ENCODE data around the gene WDR7. TPM values are rescaled to one million over a fixed set of nuclear protein-coding genes. Genes with fewer than 3 reads are reported as not detected.

Gene WDR7
- total and polyA plus RNA-seq, 12 donors, result 3.6 to 64.6 (median 24.2) TPM

GRCh38 chr18:56977309-56977708 lies 326.1 kb downstream of the WDR7 start:
- WGBS, 4 donors, result 67 to 75% (median 70%) methylated on average over 3 of the region's 3 CpGs
- TF ChIP-seq CTCF (IDR thresholded peaks at IDR 0.05) (no peak), POLR2A (IDR thresholded peaks at IDR 0.05) (no peak)
- Histone ChIP-seq H3K36me3 (replicated peaks in 1 of 2) (no peaks in the 10 kb centered on the region), H3K4me1 (replicated peaks in 1 of 2) (no peaks in the 10 kb centered on the region), H3K4me3 (no peak overlapping the region), H3K9me3 (replicated peaks in 1 of 3) (no peaks in the 10 kb centered on the region), H3K27me3 (no peaks in the 10 kb centered on the region), H3K27ac (no peak overlapping the region)
- intact Hi-C loops (cut with DNase I), result no loop called here
- no peak for DNase-seq

DNA sequence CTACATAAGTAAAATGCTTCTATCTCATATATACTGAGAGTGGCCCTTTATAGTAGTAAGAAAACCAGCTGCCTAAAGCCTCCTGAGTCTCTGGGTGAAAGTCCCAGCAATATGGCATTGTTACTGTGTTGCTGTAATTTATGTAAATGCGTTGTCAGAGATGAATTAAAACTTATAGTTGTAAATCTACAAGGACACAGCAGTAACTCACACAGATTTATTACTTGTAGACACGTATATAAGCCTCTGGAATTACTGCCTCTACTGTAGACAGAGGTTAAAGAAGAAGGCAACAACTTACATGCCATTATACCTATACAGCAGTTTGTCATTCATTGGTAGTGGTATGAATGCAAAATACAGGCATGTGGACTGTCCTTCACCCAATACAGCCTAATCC lies 326.6 kb downstream of the WDR7 start:
- Histone ChIP-seq H3K27me3 (no peaks in the 10 kb centered on the region), H3K4me1 (replicated peaks in 1 of 2) (no peaks in the 10 kb centered on the region), H3K9me3 (replicated peaks in 1 of 3) (no peaks in the 10 kb centered on the region), H3K27ac (no peak overlapping the region), H3K4me3 (no peak overlapping the region), H3K36me3 (replicated peaks in 1 of 2) (no peaks in the 10 kb centered on the region)
- DNase-seq, result no peak
- TF ChIP-seq CTCF (IDR thresholded peaks at IDR 0.05) (no peak), POLR2A (IDR thresholded peaks at IDR 0.05) (no peak)
- intact Hi-C loops (cut with DNase I), result no loop called here
- 84 to 88% (median 84%) methylated on average over 2 of the region's 2 CpGs for WGBS, 4 donors

- DNase-seq, result no peak
- no peaks in the 10 kb centered on the region for H3K36me3 ChIP-seq (replicated peaks in 1 of 2)
- WGBS, 4 donors, result 97 to 100% (median 97%) methylated on average over 3 of the region's 3 CpGs
- no peaks in the 10 kb centered on the region for H3K4me1 ChIP-seq (replicated peaks in 1 of 2)
- H3K27ac ChIP-seq, result no peak overlapping the region
- intact Hi-C loops (cut with DNase I), result no loop called here
- H3K27me3 ChIP-seq, result no peaks in the 10 kb centered on the region
- no peak overlapping the region for H3K4me3 ChIP-seq
- peaks cover 0 to 5% (median 0%) of the 10 kb centered on the region in 3 donors for H3K9me3 ChIP-seq (replicated peaks in 1 of 3)
- TF ChIP-seq POLR2A (IDR thresholded peaks at IDR 0.05), result no peak
- TF ChIP-seq CTCF (IDR thresholded peaks at IDR 0.05), result no peak
These were observed 329.0 kb downstream of the WDR7 start for GRCh38 chr18:56980151-56980550.

- no peaks in the 10 kb centered on the region for H3K36me3 ChIP-seq (replicated peaks in 1 of 2)
- TF ChIP-seq POLR2A (IDR thresholded peaks at IDR 0.05), result no peak
- TF ChIP-seq CTCF (IDR thresholded peaks at IDR 0.05), result no peak
- intact Hi-C loops (cut with DNase I), result no loop called here
These were observed 331.6 kb downstream of the WDR7 start for GRCh38 chr18:56982766-56983165.

More at GRCh38 chr18:56982766-56983165, 331.6 kb downstream of the WDR7 start:
- H3K4me3 ChIP-seq, result no peak overlapping the region
- H3K9me3 ChIP-seq (replicated peaks in 1 of 3), result peaks cover 0 to 5% (median 0%) of the 10 kb centered on the region in 3 donors
- no peak overlapping the region for H3K27ac ChIP-seq
- no peaks in the 10 kb centered on the region for H3K4me1 ChIP-seq (replicated peaks in 1 of 2)
- H3K27me3 ChIP-seq, result no peaks in the 10 kb centered on the region
- no peak for DNase-seq
